ENCODE data around the gene SLC2A1.

Gene SLC2A1

DNA sequence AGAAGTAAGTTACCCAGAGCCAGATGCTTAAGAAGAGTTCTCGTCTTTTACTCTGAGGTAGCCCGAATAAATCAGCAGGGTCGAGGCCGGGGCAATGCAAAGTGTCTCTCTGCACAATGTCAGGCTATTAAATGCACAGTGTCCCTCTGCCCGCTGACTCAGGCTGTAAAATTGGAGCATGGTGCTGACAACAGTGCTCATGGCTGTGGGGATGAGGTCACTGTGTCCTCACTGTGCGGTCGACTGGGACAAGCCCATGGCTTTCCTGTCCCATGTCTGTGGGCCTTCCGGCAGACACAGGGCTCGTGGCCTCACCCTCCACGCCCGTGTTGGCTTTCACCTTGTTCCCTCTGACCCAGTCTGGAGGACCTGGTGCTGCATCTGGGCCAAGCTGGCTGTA is 14.6 kb upstream of the SLC2A1 start:
- H3K9me3 Mint-ChIP-seq = no peaks in the 10 kb centered on the region
- peaks cover 4% of the 10 kb centered on the region for H3K27me3 Mint-ChIP-seq (ENCODE audit: low read depth)
- no peak overlapping the region for H3K4me3 Mint-ChIP-seq
- peak overlapping the region in 1 of 3 experiments; percentile 56 for H3K27ac Mint-ChIP-seq
- no peaks in the 10 kb centered on the region for H3K36me3 Mint-ChIP-seq (ENCODE audit: low read depth)
- H3K4me1 Mint-ChIP-seq = peaks cover 25% of the 10 kb centered on the region
- TF ChIP-seq, protein P1, sequence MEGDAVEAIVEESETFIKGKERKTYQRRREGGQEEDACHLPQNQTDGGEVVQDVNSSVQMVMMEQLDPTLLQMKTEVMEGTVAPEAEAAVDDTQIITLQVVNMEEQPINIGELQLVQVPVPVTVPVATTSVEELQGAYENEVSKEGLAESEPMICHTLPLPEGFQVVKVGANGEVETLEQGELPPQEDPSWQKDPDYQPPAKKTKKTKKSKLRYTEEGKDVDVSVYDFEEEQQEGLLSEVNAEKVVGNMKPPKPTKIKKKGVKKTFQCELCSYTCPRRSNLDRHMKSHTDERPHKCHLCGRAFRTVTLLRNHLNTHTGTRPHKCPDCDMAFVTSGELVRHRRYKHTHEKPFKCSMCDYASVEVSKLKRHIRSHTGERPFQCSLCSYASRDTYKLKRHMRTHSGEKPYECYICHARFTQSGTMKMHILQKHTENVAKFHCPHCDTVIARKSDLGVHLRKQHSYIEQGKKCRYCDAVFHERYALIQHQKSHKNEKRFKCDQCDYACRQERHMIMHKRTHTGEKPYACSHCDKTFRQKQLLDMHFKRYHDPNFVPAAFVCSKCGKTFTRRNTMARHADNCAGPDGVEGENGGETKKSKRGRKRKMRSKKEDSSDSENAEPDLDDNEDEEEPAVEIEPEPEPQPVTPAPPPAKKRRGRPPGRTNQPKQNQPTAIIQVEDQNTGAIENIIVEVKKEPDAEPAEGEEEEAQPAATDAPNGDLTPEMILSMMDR (IDR thresholded peaks at IDR 0.05; ENCODE audit: unreplicated experiment in 3 of 3) = no peak

DNA sequence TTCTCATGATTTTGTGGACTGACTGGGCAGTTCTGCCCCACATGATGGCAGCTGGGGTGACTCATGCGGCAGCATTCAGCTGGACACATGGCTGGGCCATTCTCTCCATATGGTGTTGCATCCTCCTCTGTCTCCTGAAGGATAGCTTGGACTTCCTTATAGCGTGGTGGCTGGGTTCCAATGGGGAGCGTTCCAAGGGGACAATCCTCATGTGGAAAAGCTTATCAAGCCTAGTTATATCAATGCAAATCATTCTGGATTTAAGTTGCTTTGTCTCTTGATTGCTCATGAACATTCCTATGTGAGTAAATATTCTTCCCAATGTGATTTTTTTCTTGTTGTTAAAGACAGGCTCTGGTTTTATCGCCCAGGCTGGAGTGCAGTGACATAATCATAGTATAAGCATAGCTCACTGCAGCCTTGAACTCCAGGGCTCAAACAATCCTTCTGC is 13.2 kb upstream of the SLC2A1 start:
- Mint-ChIP-seq H3K4me1 (peaks cover 25% of the 10 kb centered on the region), H3K36me3 (ENCODE audit: low read depth) (no peaks in the 10 kb centered on the region), H3K9me3 (no peaks in the 10 kb centered on the region), H3K27me3 (ENCODE audit: low read depth) (no peaks in the 10 kb centered on the region), H3K4me3 (no peak overlapping the region), H3K27ac (peak overlapping the region in 2 of 3 experiments; percentile 76 to 79)
- TF ChIP-seq, protein P1 (IDR thresholded peaks at IDR 0.05; ENCODE audit: unreplicated experiment in 3 of 3) = no peak

DNA sequence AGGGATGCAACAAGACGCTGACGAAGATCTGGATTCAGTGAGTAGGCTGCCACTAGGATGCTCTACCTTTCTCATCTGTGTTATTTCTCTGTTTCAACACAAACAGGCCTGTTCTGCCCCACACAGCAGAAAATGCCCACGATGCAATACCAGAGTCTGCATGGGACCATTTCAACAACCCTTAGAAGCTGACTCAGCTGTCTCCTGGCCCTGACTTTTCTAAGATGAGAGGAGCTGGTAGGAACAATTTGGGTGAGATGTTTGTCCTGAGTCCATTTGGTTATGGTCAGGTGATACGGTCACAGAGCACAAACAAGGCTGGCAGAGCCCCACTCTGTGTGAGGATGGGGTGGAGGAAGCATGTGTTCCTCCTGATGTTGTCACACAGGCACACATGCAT is 11.5 kb upstream of the SLC2A1 start:
- Mint-ChIP-seq H3K9me3 (no peaks in the 10 kb centered on the region), H3K27me3 (ENCODE audit: low read depth) (no peaks in the 10 kb centered on the region), H3K4me3 (no peak overlapping the region), H3K27ac (peak overlapping the region in 2 of 3 experiments; percentile 52 to 64), H3K4me1 (peaks cover 12% of the 10 kb centered on the region), H3K36me3 (ENCODE audit: low read depth) (no peaks in the 10 kb centered on the region)
- TF ChIP-seq, protein P1 (IDR thresholded peaks at IDR 0.05; ENCODE audit: unreplicated experiment in 3 of 3) = no peak

DNA sequence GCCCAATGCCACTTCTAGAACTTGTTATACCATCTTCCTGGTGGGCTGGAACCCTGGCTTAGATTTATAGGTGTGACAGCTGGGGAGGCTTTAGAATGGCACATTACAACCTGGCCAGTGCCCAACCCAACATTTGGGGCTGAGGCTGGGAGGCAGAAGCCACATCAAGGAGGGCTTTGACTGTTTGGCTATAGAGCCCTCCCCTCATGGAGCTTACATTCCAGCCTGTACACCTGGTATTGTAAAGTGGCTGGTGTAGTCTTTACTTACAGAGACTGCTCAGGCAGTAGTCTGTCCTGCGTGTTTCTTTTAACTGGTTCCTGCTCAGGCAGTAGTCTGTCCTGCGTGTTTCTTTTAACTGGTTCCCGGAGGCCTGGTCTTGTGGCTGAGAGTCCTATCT is 10.0 kb upstream of the SLC2A1 start:
- no peak overlapping the region for H3K4me3 Mint-ChIP-seq
- H3K4me1 Mint-ChIP-seq = peaks cover 6% of the 10 kb centered on the region
- no peaks in the 10 kb centered on the region for H3K36me3 Mint-ChIP-seq (ENCODE audit: low read depth)
- H3K27ac Mint-ChIP-seq = no peak overlapping the region
- TF ChIP-seq, protein P1 (IDR thresholded peaks at IDR 0.05; ENCODE audit: unreplicated experiment in 3 of 3) = no peak
- no peaks in the 10 kb centered on the region for H3K9me3 Mint-ChIP-seq
- H3K27me3 Mint-ChIP-seq (ENCODE audit: low read depth) = no peaks in the 10 kb centered on the region

DNA sequence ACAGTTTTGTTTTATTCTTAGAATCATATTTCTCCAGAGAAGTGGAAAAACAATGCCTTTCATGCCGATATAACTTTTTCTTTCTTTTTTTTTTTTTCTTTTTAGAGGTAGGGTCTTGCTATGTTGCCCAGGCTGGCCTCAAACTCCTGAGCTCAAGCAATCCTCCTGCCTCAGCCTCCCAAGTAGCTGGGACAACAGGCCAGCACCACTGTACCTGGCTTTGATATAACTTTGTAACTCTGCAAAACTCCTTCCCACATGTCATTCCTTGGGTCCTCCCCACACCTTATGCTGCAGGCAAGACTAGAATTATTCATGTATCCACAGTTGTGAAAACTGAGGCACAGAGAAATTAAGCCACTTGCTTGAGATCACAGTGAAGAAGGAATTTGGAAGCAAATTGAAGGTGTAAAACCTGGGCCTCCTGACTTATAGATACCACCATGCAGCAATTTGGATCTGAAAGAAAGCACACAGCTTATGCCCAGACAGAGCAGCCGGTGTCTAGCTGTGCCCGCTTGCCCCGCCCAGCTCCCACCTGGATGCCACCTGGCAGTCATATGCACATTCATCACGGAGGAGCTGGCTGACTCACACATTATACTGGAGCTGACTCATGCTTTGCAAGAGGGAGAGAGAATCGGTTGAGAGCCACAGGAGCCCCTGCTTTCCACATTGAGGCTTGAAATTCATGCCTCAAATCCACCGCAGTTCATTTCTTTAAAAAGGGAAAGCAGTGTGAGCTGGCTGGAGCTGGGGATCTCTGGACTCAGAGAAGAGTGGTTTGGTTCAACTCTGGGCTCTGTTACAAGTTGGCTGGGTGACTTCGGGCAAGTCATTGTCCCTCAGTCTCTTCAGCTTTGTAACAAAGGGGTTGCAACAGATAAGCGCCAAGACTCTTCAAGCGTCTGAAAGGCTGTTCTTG is 8.3 kb upstream of the SLC2A1 start:
- H3K36me3 Mint-ChIP-seq (ENCODE audit: low read depth) = no peaks in the 10 kb centered on the region

More for the DNA sequence above, 8.3 kb upstream of the SLC2A1 start:
- Mint-ChIP-seq H3K4me3 (no peak overlapping the region), H3K27ac (peak overlapping the region in 2 of 3 experiments; percentile 45 to 67), H3K27me3 (ENCODE audit: low read depth) (no peaks in the 10 kb centered on the region), H3K4me1 (peaks cover 20% of the 10 kb centered on the region), H3K9me3 (no peaks in the 10 kb centered on the region)
- TF ChIP-seq, protein P1 (IDR thresholded peaks at IDR 0.05; ENCODE audit: unreplicated experiment in 3 of 3) = no peak
